ENCODE measurements around the gene MRAS. TPM values are rescaled to one million over a fixed set of nuclear protein-coding genes. Genes with fewer than 3 reads are reported as not detected.

MRAS gene
- total and polyA plus RNA-seq, 2 of the 13 experiments (the other 11 are each of a cell fraction or from before 2014, with no cell fraction given): 8.8 to 36.2 TPM

- TF ChIP-seq ZBTB39 (CRISPR knock-in tag; IDR thresholded peaks at IDR 0.05): no peak
- no peak; the same call in 1 of the 2 replicates for TF ChIP-seq KDM5A (IDR thresholded peaks at IDR 0.05; ENCODE audit: borderline replicate concordance, low read length)
- TF ChIP-seq MEIS2 (CRISPR knock-in tag; IDR thresholded peaks at IDR 0.05): no peak; the same call in 1 of the 2 replicates
- no peak for TF ChIP-seq ZNF784 (CRISPR knock-in tag; IDR thresholded peaks at IDR 0.05; ENCODE audit: borderline replicate concordance)
- peak; percentile 75 for TF ChIP-seq SP4 (CRISPR knock-in tag; IDR thresholded peaks at IDR 0.05)
- TF ChIP-seq DBP (CRISPR knock-in tag; IDR thresholded peaks at IDR 0.05; ENCODE audit: not compliant biosample characterization): no peak
- TF ChIP-seq PCBP2 (optimal IDR thresholded peaks at IDR 0.05; ENCODE audit: low read depth, low read length, poor library complexity, severe bottlenecking): no peak
- TF ChIP-seq CBFB (CRISPR knock-in tag; IDR thresholded peaks at IDR 0.05): no peak
- TF ChIP-seq HDAC2 (CRISPR knock-in tag; IDR thresholded peaks at IDR 0.05): peak; percentile 12; the same call in 1 of the 2 replicates
- TF ChIP-seq TEAD2 (CRISPR knock-in tag; IDR thresholded peaks at IDR 0.05): no peak
- TF ChIP-seq BCL6 (CRISPR knock-in tag; IDR thresholded peaks at IDR 0.05): no peak
- no peak for TF ChIP-seq RNF219 (CRISPR knock-in tag; IDR thresholded peaks at IDR 0.05)
- no peak for TF ChIP-seq ZNF121 (CRISPR knock-in tag; IDR thresholded peaks at IDR 0.05)
- TF ChIP-seq ZNF24 (IDR thresholded peaks at IDR 0.05): no peak
- TF ChIP-seq HMGXB4 (CRISPR knock-in tag; IDR thresholded peaks at IDR 0.05; ENCODE audit: borderline replicate concordance in 1 of 2, low read depth in 1 of 2): 0 out of 4 replicates have a peak, but pooled peaks of 1 of the 2 experiments have one; percentile 46
- TF ChIP-seq AKAP8 (CRISPR knock-in tag; IDR thresholded peaks at IDR 0.05): no peak
- 0 out of 2 replicates have a peak, but pooled peaks have one; percentile 39 for TF ChIP-seq GFI1 (CRISPR knock-in tag; IDR thresholded peaks at IDR 0.05; ENCODE audit: borderline replicate concordance)
- TF ChIP-seq ZNF260 (CRISPR knock-in tag; IDR thresholded peaks at IDR 0.05; ENCODE audit: borderline replicate concordance, low read depth): no peak
- peak; percentile 55; the same call in 1 of the 2 replicates for TF ChIP-seq ZFX (CRISPR knock-in tag; IDR thresholded peaks at IDR 0.05; ENCODE audit: low read depth)
- no peak for TF ChIP-seq BHLHE40 (IDR thresholded peaks at IDR 0.05; ENCODE audit: low read length)
Observed at GRCh38 chr3:138329127-138329983, 19.0 kb upstream of the MRAS start, which contains the start of gene NME9 (continued).
